Retinal pigment epithelial cell (primary cell): ENCODE measurements around the gene AUNIP.

Experiments used
- DNase-seq: peaks from one replicate; pipeline ENCODE4 v3.0.0-alpha.2; 2010; ENCODE audit warnings: low read depth
- H3K4me3 ChIP-seq: 2 replicates; pipeline ENCODE4 v1.5.1; 2011; ENCODE audit warnings: mild to moderate bottlenecking, low read length, control low read depth, moderate library complexity
- TF ChIP-seq, protein P1 (sequence below): conservative IDR thresholded peaks from 2 replicates; pipeline ENCODE4 v1.5.1; 2011; ENCODE audit warnings: low read depth, low read length, control low read depth, inconsistent platforms

The AUNIP gene

GRCh38 chr1:25837262-25837875 lies 21.9 kb downstream of the AUNIP start:
- DNase-seq, result no peak
- H3K4me3 ChIP-seq, result no peak overlapping the region
- TF ChIP-seq, protein P1, sequence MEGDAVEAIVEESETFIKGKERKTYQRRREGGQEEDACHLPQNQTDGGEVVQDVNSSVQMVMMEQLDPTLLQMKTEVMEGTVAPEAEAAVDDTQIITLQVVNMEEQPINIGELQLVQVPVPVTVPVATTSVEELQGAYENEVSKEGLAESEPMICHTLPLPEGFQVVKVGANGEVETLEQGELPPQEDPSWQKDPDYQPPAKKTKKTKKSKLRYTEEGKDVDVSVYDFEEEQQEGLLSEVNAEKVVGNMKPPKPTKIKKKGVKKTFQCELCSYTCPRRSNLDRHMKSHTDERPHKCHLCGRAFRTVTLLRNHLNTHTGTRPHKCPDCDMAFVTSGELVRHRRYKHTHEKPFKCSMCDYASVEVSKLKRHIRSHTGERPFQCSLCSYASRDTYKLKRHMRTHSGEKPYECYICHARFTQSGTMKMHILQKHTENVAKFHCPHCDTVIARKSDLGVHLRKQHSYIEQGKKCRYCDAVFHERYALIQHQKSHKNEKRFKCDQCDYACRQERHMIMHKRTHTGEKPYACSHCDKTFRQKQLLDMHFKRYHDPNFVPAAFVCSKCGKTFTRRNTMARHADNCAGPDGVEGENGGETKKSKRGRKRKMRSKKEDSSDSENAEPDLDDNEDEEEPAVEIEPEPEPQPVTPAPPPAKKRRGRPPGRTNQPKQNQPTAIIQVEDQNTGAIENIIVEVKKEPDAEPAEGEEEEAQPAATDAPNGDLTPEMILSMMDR, result peak; percentile 65

GRCh38 chr1:25836695-25837094 lies 22.6 kb downstream of the AUNIP start:
- TF ChIP-seq, protein P1, result no peak
- no peak overlapping the region for H3K4me3 ChIP-seq
- DNase-seq, result no peak

DNA sequence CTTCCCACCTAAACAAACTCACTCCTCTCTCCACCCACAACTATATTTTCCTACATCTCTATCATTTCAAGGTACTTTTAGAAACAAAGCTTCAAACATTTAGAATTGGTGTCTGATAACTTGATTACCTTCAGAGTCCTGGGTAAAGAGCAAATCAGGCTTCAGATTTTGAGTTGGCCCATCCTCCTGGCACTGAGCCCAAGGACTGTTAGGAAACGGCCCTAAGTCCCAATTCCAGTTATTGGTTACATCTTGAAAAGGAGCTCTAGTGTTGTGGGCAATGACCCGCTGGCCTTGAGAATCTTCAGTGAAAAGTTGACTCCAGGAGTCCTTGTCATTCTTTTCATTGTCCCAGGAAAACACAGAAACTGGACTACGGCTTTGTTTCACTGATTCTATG lies 24.4 kb downstream of the AUNIP start:
- H3K4me3 ChIP-seq, result no peak overlapping the region
- DNase-seq, result no peak
- TF ChIP-seq, protein P1, result no peak

GRCh38 chr1:25833158-25833557 lies 26.1 kb downstream of the AUNIP start:
- TF ChIP-seq, protein P1, result no peak
- H3K4me3 ChIP-seq, result no peak overlapping the region
- DNase-seq, result no peak

- TF ChIP-seq, protein P1, result no peak
- H3K4me3 ChIP-seq, result no peak overlapping the region
Measured at GRCh38 chr1:25832336-25833037, 26.8 kb downstream of the AUNIP start.

DNA sequence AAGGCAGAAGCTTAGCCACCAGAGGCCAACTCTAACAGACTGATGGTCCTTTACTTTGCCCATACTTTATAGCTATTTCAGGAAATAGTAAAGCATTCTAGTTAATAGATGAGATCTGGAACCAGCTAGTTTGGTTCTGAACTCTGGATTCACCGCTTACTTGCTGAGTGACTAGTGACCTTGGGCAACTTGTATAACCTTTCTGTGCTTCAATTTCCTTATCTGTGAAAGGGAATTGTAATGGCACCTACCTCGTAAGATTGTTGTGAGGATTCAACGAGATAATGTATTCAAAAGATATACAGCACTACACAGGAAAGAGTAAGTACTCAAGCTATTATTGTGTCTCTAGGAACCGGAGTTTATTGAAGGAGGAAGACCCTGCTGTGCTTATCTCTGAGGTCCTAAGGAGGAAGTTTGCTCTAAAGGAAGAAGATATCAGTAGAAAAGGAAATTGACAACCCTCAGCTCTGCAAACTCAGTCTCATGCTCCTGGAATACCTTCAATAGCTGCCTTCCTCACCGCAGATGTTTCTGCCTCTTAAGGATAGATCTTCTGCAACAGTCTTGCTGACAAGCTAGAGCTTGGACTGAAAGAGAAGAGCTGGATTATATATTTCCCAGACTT lies 27.6 kb downstream of the AUNIP start:
- TF ChIP-seq, protein P1, result no peak
- DNase-seq, result no peak
- no peak overlapping the region for H3K4me3 ChIP-seq

More at GRCh38 chr1:25832336-25833037, 26.8 kb downstream of the AUNIP start:
- DNase-seq, result no peak
